Activated T-helper 1 cell treated with anti-CD3 and anti-CD28 coated beads, Interleukin-12 subunit alpha, Interleukin-12 subunit beta, Interleukin-2, Interleukin-4 antibody, amounts not matched to agents 30 ng/mL and 10 ng/mL and 1 ng/mL, durations not matched to agents 14 hours and 24 hours and 36 hours (primary cell): ENCODE results near the gene ENHO. TPM values are rescaled to one million over a fixed set of nuclear protein-coding genes. Genes with fewer than 3 reads are reported as not detected.

ENCODE experiments used
- total RNA-seq: library from RNA; stranded (reverse); gene quantifications from 2 replicates; pipeline ENCODE4 v1.2.3, GENCODE V29; 2022

Gene ENHO
- total RNA-seq, 1 donor from 2014 or later = not detected

Other genes with a start within 250 kb of the ENHO start
- 5.8 and 6.1 TPM in 2 replicates for gene KIF24, start 193.7 kb downstream of the ENHO start, total RNA-seq
- 31.0 TPM in 2 replicates for gene NUDT2, start 193.4 kb downstream of the ENHO start, total RNA-seq
- gene MYORG, start 146.1 kb downstream of the ENHO start, total RNA-seq = 1.0 and 1.9 TPM in 2 replicates
- gene FAM219A, start 64.4 kb downstream of the ENHO start, total RNA-seq = 14.7 and 16.5 TPM in 2 replicates
- gene DNAI1, start 64.2 kb downstream of the ENHO start, total RNA-seq = not detected in 2 replicates
- not detected in 2 replicates for gene CNTFR, start 66.7 kb upstream of the ENHO start, total RNA-seq
- gene RPP25L, start 89.1 kb upstream of the ENHO start, total RNA-seq = 37.5 and 40.2 TPM in 2 replicates
- gene DCTN3, start 97.5 kb upstream of the ENHO start, total RNA-seq = 59.3 and 62.2 TPM in 2 replicates
- gene ARID3C, start 106.1 kb upstream of the ENHO start, total RNA-seq = 0.23 TPM in 1 of 2 replicates, not detected in the other
- 128 and 130 TPM in 2 replicates for gene SIGMAR1, start 114.8 kb upstream of the ENHO start, total RNA-seq
- gene GALT, start 123.7 kb upstream of the ENHO start, total RNA-seq = 72.0 and 73.7 TPM in 2 replicates
- gene IL11RA, start 129.2 kb upstream of the ENHO start, total RNA-seq = 29.9 and 30.3 TPM in 2 replicates
- gene CCL27, start 139.7 kb upstream of the ENHO start, total RNA-seq = 0.62 TPM in 1 of 2 replicates, not detected in the other
- gene CCL19, start 168.3 kb upstream of the ENHO start, total RNA-seq = not detected in 2 replicates
- gene CCL21, start 187.1 kb upstream of the ENHO start, total RNA-seq = not detected in 2 replicates